Neural progenitor cell (in vitro differentiated cells): ENCODE data around the gene GADD45GIP1. TPM values are rescaled to one million over a fixed set of nuclear protein-coding genes. Genes with fewer than 3 reads are reported as not detected.

Experiments
- DNase-seq: peaks from one replicate; pipeline ENCODE4 v3.0.0-alpha.2; 2016; ENCODE audit warnings: low spot score
- H2AFZ ChIP-seq: fragments of 200-600 bp; sonication (generic); replicated peaks from 2 replicates; pipeline ENCODE4 v1.6.1; 2016; ENCODE audit warnings: antibody characterized with exemption
- H3F3A ChIP-seq: fragments of 200-600 bp; sonication (generic); 2 replicates; pipeline ENCODE4 v1.6.1; 2016; ENCODE audit warnings: antibody characterized with exemption, low read depth
- H3K27ac ChIP-seq: fragments of 200-600 bp; sonication (generic); 2 replicates; pipeline ENCODE4 v1.5.1; 2016; ENCODE audit warnings: mild to moderate bottlenecking
- H3K27me3 ChIP-seq: fragments of 200-600 bp; sonication (generic); 2 replicates; pipeline ENCODE4 v1.6.1; 2016; ENCODE audit warnings: mild to moderate bottlenecking, moderate library complexity
- H3K36me3 ChIP-seq: fragments of 200-600 bp; sonication (generic); 2 replicates; pipeline ENCODE4 v1.5.1; 2016
- H3K4me1 ChIP-seq: fragments of 200-600 bp; sonication (generic); 2 replicates; pipeline ENCODE4 v1.6.1; 2016; ENCODE audit warnings: mixed run types
- H3K4me2 ChIP-seq: fragments of 200-600 bp; sonication (generic); 2 replicates; pipeline ENCODE4 v1.6.1; 2016
- H3K4me3 ChIP-seq: fragments of 200-600 bp; sonication (generic); 2 replicates; pipeline ENCODE4 v1.5.1; 2016
- H3K79me2 ChIP-seq: fragments of 200-600 bp; sonication (generic); 2 replicates; pipeline ENCODE4 v1.6.1; 2016; ENCODE audit warnings: low read depth
- H3K9ac ChIP-seq: fragments of 200-600 bp; sonication (generic); 2 replicates; pipeline ENCODE4 v1.6.1; 2016
- H3K9me3 ChIP-seq: fragments of 200-600 bp; sonication (generic); 2 replicates; pipeline ENCODE4 v1.5.1; 2016; ENCODE audit warnings: low read depth
- H4K20me1 ChIP-seq: fragments of 200-600 bp; sonication (generic); 2 replicates; pipeline ENCODE4 v1.6.1; 2016; ENCODE audit warnings: low read depth
- H3K27ac Mint-ChIP-seq: 3 replicates; pipeline ENCODE4 v1.8.0; 2021; ENCODE audit warnings: mixed read lengths
- H3K27me3 Mint-ChIP-seq: 2 replicates; pipeline ENCODE4 v1.8.0; 2022; ENCODE audit warnings: low read depth, mild to moderate bottlenecking, inconsistent platforms, moderate library complexity, mixed read lengths; ENCODE audit not compliant: insufficient read depth
- H3K36me3 Mint-ChIP-seq: 3 replicates; pipeline ENCODE4 v1.8.0; 2021; ENCODE audit warnings: mixed read lengths
- H3K4me1 Mint-ChIP-seq: 3 replicates; pipeline ENCODE4 v1.8.0; 2021; ENCODE audit warnings: mixed read lengths
- H3K4me3 Mint-ChIP-seq: 3 replicates; pipeline ENCODE4 v1.8.0; 2021; ENCODE audit warnings: mild to moderate bottlenecking, moderate library complexity, mixed read lengths
- H3K9me3 Mint-ChIP-seq: 3 replicates; pipeline ENCODE4 v1.8.0; 2020; ENCODE audit warnings: mixed read lengths
- EZH2 ChIP-seq: fragments of 200-600 bp; sonication (generic); IDR thresholded peaks from 2 replicates; pipeline ENCODE4 v1.6.1; 2017; ENCODE audit warnings: antibody characterized with exemption, mild to moderate bottlenecking, moderate library complexity
- EZH2phosphoT487 ChIP-seq: fragments of 200-600 bp; sonication (generic); IDR thresholded peaks from 2 replicates; pipeline ENCODE4 v1.6.1; 2017; ENCODE audit warnings: antibody characterized with exemption
- total RNA-seq: library from RNA; depleted of rRNA; stranded (reverse); fragments of >200 nt; gene quantifications from 2 replicates; pipeline ENCODE4 v1.2.3, GENCODE V29; 2015; ENCODE audit warnings: low replicate concordance
- TF ChIP-seq, protein P1 (sequence below): fragments of 200-600 bp; sonication (generic); IDR thresholded peaks from 2 replicates; pipeline ENCODE4 v1.5.1; 2017; ENCODE audit warnings: antibody characterized with exemption, mild to moderate bottlenecking

GADD45GIP1 gene
- total RNA-seq, 1 donor from 2014 or later, result 17.1 TPM

DNA sequence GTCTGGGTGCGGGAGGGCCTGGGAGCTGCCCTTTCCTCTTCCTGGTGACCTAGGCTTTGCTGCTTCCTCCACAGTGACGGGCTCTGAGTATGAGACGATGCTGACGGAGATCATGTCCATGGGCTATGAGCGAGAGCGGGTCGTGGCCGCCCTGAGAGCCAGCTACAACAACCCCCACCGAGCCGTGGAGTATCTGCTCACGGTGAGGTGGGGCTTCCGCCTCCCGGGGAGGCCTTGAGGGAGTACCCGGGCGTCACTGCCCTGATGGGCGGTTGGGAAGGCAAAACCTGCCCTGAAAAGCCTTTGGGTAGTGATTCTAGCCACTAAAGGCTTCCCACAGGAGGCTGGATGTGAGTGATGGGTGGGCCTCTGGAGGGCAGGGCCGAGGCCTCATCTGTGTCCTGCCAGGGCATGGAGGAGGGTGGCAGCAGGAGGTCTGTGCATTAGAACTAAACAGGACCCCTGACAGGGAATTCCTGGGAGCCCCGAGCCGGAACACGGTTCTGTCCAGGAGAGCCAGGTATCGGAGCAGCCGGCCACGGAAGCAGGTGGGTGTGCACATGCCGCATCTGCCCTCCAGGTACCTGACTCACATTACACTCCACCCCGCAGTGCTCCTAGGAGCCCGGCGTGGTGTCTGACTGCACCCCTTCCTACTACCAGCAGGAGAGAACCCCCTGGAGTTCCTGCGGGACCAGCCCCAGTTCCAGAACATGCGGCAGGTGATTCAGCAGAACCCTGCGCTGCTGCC lies 8.2 kb downstream of the GADD45GIP1 start:
- Histone ChIP-seq H3K27me3 (no peaks in the 10 kb centered on the region), H4K20me1 (peaks cover 24% of the 10 kb centered on the region), H3K36me3 (no peaks in the 10 kb centered on the region), H3K4me2 (no peak overlapping the region), H3F3A (peaks cover 53% of the 10 kb centered on the region), H3K9ac (no peak overlapping the region), H3K9me3 (no peaks in the 10 kb centered on the region), H3K27ac (no peak overlapping the region), H2AFZ (no peak overlapping the region), H3K79me2 (peaks cover 23% of the 10 kb centered on the region), H3K4me3 (no peak overlapping the region), H3K4me1 (peaks cover 4% of the 10 kb centered on the region)
- H3K27ac Mint-ChIP-seq, result no peak overlapping the region
- H3K27me3 Mint-ChIP-seq, result peaks cover 17% of the 10 kb centered on the region
- no peak for DNase-seq
- peaks cover 28% of the 10 kb centered on the region for H3K36me3 Mint-ChIP-seq
- no peaks in the 10 kb centered on the region for H3K9me3 Mint-ChIP-seq
- TF ChIP-seq EZH2phosphoT487 (no peak), EZH2 (no peak)
- TF ChIP-seq, protein P1, sequence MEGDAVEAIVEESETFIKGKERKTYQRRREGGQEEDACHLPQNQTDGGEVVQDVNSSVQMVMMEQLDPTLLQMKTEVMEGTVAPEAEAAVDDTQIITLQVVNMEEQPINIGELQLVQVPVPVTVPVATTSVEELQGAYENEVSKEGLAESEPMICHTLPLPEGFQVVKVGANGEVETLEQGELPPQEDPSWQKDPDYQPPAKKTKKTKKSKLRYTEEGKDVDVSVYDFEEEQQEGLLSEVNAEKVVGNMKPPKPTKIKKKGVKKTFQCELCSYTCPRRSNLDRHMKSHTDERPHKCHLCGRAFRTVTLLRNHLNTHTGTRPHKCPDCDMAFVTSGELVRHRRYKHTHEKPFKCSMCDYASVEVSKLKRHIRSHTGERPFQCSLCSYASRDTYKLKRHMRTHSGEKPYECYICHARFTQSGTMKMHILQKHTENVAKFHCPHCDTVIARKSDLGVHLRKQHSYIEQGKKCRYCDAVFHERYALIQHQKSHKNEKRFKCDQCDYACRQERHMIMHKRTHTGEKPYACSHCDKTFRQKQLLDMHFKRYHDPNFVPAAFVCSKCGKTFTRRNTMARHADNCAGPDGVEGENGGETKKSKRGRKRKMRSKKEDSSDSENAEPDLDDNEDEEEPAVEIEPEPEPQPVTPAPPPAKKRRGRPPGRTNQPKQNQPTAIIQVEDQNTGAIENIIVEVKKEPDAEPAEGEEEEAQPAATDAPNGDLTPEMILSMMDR, result no peak
- peaks cover 12% of the 10 kb centered on the region for H3K4me1 Mint-ChIP-seq
- H3K4me3 Mint-ChIP-seq, result peak overlapping the region; percentile 50

DNA sequence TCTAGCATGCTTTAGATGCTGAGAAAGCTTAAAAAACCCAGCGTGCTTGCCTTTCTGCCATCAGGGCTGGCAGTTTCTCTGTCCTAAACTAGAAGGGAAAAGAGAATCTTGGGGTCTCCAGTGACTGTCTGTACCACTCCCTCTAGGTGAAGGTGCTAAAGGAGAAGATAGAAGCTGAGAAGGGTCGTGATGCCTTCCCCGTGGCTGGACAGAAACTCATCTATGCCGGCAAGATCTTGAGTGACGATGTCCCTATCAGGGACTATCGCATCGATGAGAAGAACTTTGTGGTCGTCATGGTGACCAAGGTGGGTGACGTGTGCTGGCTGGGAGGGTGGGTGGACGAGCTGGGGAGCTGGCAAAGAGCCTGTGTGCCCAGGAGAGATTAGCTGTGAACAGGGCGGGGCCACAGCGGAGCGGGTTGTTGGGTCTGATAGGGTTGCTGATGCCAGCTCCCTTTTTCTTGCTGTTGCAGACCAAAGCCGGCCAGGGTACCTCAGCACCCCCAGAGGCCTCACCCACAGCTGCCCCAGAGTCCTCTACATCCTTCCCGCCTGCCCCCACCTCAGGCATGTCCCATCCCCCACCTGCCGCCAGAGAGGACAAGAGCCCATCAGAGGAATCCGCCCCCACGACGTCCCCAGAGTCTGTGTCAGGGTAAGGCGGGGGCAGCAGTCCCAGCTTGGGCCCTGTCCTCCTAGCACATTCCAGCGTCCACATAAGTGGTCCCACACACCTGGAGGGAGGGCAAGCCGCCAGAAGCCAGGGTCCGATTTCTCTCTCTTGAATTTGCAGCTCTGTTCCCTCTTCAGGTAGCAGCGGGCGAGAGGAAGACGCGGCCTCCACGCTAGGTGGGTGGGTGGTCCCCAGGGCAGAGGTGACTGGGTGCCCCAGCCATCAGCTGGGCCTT lies 9.1 kb downstream of the GADD45GIP1 start:
- Histone ChIP-seq H3K9ac (no peak overlapping the region), H3K27ac (no peak overlapping the region), H3K4me3 (no peak overlapping the region), H3K27me3 (no peaks in the 10 kb centered on the region), H3F3A (peaks cover 54% of the 10 kb centered on the region), H3K79me2 (peaks cover 23% of the 10 kb centered on the region), H3K4me1 (peaks cover 4% of the 10 kb centered on the region), H4K20me1 (peaks cover 15% of the 10 kb centered on the region), H3K36me3 (no peaks in the 10 kb centered on the region), H2AFZ (no peak overlapping the region), H3K9me3 (no peaks in the 10 kb centered on the region), H3K4me2 (no peak overlapping the region)
- Mint-ChIP-seq H3K4me1 (peaks cover 18% of the 10 kb centered on the region), H3K27me3 (peaks cover 20% of the 10 kb centered on the region), H3K4me3 (peak overlapping the region; percentile 50), H3K27ac (no peak overlapping the region), H3K36me3 (peaks cover 33% of the 10 kb centered on the region), H3K9me3 (no peaks in the 10 kb centered on the region)
- TF ChIP-seq, protein P1, result no peak
- TF ChIP-seq EZH2, result no peak
- TF ChIP-seq EZH2phosphoT487, result no peak
- DNase-seq, result no peak

DNA sequence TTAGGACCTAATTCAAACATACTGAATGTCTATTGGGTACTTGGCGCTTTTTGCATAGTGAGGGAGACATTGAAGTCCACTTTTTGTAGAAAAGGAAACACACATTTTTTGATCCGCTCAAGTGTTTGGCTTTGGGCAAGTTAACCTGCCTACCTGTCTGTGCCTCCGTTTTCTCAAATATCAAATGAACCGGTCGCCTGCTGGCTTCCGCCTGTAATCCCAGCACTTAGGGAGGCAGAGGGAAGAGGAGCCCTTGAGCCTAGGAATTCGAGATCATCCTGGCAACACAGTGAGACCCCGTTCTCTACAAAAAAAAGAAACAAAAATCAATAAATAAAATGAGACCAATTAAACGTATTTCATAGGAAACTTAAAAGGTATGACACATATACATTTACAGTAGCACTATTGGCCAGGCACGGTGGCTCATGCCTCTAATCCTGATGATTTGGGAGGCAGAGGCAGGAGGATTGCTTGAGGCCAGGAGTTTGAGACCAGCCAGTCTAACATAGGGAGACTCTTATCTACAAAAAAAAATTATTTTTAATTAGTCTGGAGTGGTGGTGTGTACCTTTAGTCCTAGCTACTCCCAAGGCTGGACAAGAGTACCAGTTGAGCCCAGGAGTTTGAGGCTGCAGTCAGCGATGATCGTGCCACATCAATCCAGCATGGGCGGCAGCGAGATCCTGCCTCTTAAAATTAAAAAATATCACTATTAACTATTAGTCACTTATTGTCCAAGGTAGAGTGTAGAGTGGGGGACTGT lies 10.1 kb downstream of the GADD45GIP1 start:
- Histone ChIP-seq H3K4me2 (peak overlapping the region; percentile 92), H3K4me3 (peak overlapping the region; percentile 85), H3K27me3 (no peaks in the 10 kb centered on the region), H3K36me3 (no peaks in the 10 kb centered on the region), H3K9me3 (no peaks in the 10 kb centered on the region), H2AFZ (no peak overlapping the region), H3K27ac (peak overlapping the region; percentile 99), H3K9ac (peak overlapping the region; percentile 91), H3F3A (peaks cover 58% of the 10 kb centered on the region), H3K79me2 (peaks cover 23% of the 10 kb centered on the region), H4K20me1 (peaks cover 15% of the 10 kb centered on the region), H3K4me1 (peaks cover 4% of the 10 kb centered on the region)
- Mint-ChIP-seq H3K27ac (peak overlapping the region; percentile 50), H3K9me3 (no peaks in the 10 kb centered on the region), H3K4me3 (peak overlapping the region; percentile 94), H3K4me1 (peaks cover 18% of the 10 kb centered on the region), H3K36me3 (peaks cover 38% of the 10 kb centered on the region), H3K27me3 (peaks cover 23% of the 10 kb centered on the region)
- no peak for DNase-seq
- TF ChIP-seq EZH2 (no peak), EZH2phosphoT487 (no peak)
- TF ChIP-seq, protein P1, result no peak
